ENCODE data around the gene RASA4B. TPM values are rescaled to one million over a fixed set of nuclear protein-coding genes. Genes with fewer than 3 reads are reported as not detected.
"Not testable (repeated sequence)": the region's sequence is repeated elsewhere in the genome, so short reads cannot be mapped to it uniquely, and the experiment has no call there.

The RASA4B gene
- polyA plus RNA-seq, 6 donors from 2014 or later = 4.1 to 11.7 (median 5.6) TPM

DNA sequence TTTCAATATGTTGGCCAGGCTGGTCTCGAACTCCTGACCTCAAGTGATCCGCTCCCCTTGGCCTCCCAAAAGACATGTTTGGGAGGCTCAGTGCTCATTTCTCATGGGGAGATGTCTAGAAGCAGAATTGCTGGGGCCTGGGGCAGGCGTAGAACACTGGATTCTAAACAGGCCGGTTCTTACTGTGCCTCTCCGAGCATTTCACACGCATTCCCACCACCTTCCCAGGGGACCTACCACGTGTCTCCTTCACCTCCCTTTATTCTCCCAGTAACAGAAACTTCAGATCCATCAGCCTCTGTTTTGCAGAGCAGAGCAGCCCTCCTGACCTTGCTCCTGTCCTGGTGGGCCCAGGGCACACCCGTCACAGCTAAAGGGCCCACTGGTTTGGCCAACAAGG is 9.6 kb upstream of the RASA4B start:
- H3K27me3 Mint-ChIP-seq; H3K4me1 Mint-ChIP-seq; H3K36me3 Mint-ChIP-seq; H3K9me3 Mint-ChIP-seq; H3K4me3 Mint-ChIP-seq; H3K27ac Mint-ChIP-seq; DNase-seq; ATAC-seq (ENCODE audit: low read depth in 2 of 2): not testable (repeated sequence)

DNA sequence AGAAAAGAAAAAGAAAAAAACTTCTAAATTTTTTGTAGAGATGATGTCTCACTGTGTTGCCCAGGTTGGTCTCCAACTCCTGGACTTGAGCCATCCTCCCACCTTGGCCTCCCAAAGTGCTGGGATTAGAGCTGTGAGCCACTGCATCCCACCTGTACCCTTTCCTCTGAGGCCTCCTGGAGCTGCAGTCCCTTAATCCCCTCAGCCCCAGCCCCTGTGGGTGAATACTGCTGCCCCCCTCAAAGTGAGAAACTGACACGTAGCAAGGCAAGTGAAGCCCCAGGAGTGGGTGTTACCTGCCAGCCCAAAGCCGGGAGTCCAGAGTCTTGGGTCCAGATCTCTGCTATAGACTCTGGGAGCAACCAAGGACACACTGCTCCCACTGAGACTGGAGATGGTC is 7.2 kb upstream of the RASA4B start:
- not testable (repeated sequence) for H3K4me3 Mint-ChIP-seq; H3K9me3 Mint-ChIP-seq; H3K27me3 Mint-ChIP-seq; H3K36me3 Mint-ChIP-seq; ATAC-seq (ENCODE audit: low read depth in 2 of 2); DNase-seq; H3K4me1 Mint-ChIP-seq; H3K27ac Mint-ChIP-seq

- not testable (repeated sequence) for H3K4me3 Mint-ChIP-seq; DNase-seq; H3K27ac Mint-ChIP-seq; ATAC-seq (ENCODE audit: low read depth in 2 of 2); H3K9me3 Mint-ChIP-seq; H3K4me1 Mint-ChIP-seq; H3K36me3 Mint-ChIP-seq; H3K27me3 Mint-ChIP-seq
These were observed 3.2 kb upstream of the RASA4B start for GRCh38 chr7:102520797-102521196.

- H3K27me3 Mint-ChIP-seq, H3K4me1 Mint-ChIP-seq, H3K27ac Mint-ChIP-seq, H3K4me3 Mint-ChIP-seq, H3K36me3 Mint-ChIP-seq, DNase-seq, H3K9me3 Mint-ChIP-seq: not testable (repeated sequence)
- peak; percentile 26 to 29 for ATAC-seq (ENCODE audit: low read depth in 2 of 2)
These were observed 626 bp downstream of the RASA4B start for GRCh38 chr7:102516951-102517350.

DNA sequence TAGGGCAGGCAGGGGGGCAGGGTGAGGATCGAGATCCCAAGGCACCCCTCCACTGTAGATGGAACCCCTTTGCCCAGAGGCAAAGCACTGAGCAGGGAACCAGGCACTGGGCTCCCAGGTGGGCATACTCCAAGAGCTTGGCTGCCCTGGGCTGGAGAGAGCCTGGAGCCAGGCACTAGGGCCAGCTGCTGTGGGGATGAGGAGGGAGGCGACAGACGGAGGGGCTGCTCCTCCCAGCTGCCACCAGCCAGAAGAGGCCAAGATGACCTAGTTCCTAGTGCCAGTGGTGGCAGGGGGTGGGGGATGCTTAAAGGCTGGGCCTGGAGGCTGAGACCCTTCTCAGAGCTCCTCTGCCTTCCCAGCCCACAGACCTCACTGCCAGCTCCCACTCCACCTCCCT is 1.7 kb downstream of the RASA4B start:
- not testable (repeated sequence) for H3K27ac Mint-ChIP-seq; ATAC-seq (ENCODE audit: low read depth in 2 of 2); H3K4me3 Mint-ChIP-seq; DNase-seq; H3K27me3 Mint-ChIP-seq; H3K36me3 Mint-ChIP-seq; H3K4me1 Mint-ChIP-seq; H3K9me3 Mint-ChIP-seq

- H3K36me3 Mint-ChIP-seq, H3K4me1 Mint-ChIP-seq: not testable (repeated sequence)
These were observed 2.5 kb downstream of the RASA4B start for GRCh38 chr7:102514881-102515721.

DNA sequence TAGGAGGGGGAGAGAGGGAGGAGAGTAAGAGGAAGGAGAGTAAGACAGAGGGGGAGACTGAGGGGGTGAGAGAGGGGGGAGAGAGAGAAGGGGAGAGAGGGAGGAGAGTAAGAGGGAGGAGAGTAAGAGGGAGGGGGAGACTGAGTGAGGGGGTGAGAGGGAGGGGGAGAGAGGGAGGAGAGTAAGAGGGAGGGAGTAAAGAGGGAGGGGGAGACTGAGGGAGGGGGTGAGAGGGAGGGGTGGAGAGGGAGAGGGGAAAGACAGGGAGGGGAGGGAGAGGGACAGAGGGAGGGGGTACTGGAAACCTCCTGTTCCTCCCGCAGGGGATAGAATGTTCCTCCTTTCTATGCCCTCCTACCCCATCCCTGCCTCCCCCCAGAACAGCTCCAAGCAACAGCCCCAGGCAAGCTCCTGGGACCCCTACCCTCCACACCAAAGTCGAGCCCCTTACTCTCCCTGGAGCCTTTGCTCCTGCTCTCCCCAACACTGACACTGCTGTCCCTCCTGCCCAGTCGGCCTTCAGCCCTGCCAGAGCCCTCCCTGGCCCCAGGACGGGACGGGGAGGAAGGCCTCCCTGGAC is 4.8 kb downstream of the RASA4B start:
- not testable (repeated sequence) for H3K36me3 Mint-ChIP-seq

More at GRCh38 chr7:102514881-102515721, 2.5 kb downstream of the RASA4B start:
- not testable (repeated sequence) for H3K9me3 Mint-ChIP-seq, H3K27me3 Mint-ChIP-seq, H3K27ac Mint-ChIP-seq, H3K4me3 Mint-ChIP-seq, DNase-seq
- peak; percentile 4 to 5 for ATAC-seq (ENCODE audit: low read depth in 2 of 2)

GRCh38 chr7:102511860-102512522 is 5.6 kb downstream of the RASA4B start:
- not testable (repeated sequence) for DNase-seq, H3K4me1 Mint-ChIP-seq, H3K9me3 Mint-ChIP-seq, H3K36me3 Mint-ChIP-seq, H3K27me3 Mint-ChIP-seq, H3K27ac Mint-ChIP-seq
- peak overlapping the region in 3 of 8 donors; percentile 46 to 80 (median 55) for H3K4me3 Mint-ChIP-seq
- peak; percentile 60 to 66 for ATAC-seq (ENCODE audit: low read depth in 2 of 2)

More for the DNA sequence above, 4.8 kb downstream of the RASA4B start:
- not testable (repeated sequence) for DNase-seq; ATAC-seq (ENCODE audit: low read depth in 2 of 2); H3K27ac Mint-ChIP-seq; H3K27me3 Mint-ChIP-seq; H3K9me3 Mint-ChIP-seq; H3K4me1 Mint-ChIP-seq
- peak overlapping the region in 6 of 8 donors; percentile 48 to 80 (median 58) for H3K4me3 Mint-ChIP-seq

- not testable (repeated sequence) for H3K36me3 Mint-ChIP-seq; H3K9me3 Mint-ChIP-seq; DNase-seq; H3K4me3 Mint-ChIP-seq; H3K27me3 Mint-ChIP-seq; ATAC-seq (ENCODE audit: low read depth in 2 of 2); H3K27ac Mint-ChIP-seq; H3K4me1 Mint-ChIP-seq
These were observed 7.0 kb downstream of the RASA4B start for GRCh38 chr7:102510575-102510974.

DNA sequence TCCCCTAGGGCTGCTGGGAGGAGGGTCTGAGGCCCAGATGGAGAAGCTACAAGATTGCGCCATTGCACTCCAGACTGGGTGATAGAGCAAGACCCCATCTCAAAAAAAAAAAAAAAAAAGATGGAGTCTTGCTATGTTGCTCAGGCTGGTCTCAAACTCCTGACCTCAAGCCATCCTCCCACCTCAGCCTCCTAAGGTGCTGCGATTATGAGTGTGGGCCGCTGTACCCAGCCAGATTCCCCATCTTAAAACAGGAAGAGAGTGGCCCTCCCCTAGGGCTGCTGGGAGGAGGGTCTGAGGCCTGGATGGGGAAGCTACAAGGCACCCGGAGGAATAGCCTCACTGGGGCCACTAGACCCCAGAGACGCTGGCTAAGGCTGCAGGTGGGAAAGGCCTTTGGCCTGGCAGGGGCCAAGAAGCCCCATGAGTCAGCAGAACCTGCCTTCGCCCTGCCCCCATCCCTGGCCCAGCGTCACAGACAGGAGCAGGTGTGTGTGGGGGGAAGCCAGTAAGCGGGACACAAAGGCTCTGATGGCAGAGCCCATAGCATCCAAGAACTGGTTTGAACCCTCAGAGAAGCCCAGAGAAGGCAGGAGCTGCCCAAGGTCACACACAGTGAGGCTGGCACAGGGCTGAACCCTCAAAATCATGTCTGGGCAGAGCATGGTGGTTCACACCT is 10.0 kb downstream of the RASA4B start:
- not testable (repeated sequence) for H3K36me3 Mint-ChIP-seq; H3K4me3 Mint-ChIP-seq; DNase-seq; H3K27ac Mint-ChIP-seq; H3K4me1 Mint-ChIP-seq; H3K27me3 Mint-ChIP-seq; H3K9me3 Mint-ChIP-seq; ATAC-seq (ENCODE audit: low read depth in 2 of 2)

DNA sequence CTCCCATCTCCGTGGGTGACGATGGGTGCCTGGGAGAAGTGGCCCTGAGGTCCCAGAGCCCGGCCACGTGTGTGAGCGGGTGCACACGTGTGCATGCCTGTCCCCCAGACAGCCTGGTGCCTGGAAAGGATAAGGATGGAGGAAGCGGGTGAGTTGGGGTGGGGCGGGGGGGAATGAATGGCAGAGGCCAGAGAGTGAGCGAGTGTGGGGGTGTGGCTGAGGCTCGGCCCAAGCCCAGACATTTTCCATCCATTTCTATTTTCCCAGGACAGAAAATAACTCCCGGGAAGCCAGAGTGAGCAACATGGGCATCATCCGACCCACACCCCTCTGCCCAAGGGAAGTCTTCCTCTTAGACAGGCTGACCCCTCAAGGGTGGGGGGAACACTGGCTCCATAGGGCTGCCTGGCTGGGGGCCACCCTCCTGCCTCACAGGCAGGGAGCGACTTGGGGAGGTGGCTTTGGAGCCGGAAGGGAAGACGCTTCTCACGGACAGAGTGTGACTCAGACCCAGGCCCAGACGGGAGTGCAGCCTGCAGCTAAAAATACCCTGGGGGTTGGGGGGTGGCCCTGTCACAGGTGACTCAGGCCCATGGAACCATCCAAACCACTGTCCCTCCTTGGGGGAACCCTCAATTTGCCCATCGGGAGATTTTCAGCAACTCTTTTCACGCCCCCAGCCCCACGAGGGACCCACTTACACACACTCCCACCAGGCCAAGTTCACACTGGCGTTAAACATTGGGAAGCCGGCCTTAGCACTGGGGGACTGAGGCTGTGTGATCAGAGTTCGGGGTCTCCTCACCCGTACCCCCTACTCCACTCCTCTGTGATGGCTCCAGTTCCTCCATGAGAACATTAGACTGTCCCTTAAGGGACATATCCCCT is 12.0 kb downstream of the RASA4B start:
- H3K4me1 Mint-ChIP-seq; ATAC-seq (ENCODE audit: low read depth in 2 of 2); DNase-seq; H3K27ac Mint-ChIP-seq; H3K9me3 Mint-ChIP-seq; H3K36me3 Mint-ChIP-seq; H3K27me3 Mint-ChIP-seq; H3K4me3 Mint-ChIP-seq: not testable (repeated sequence)

- not testable (repeated sequence) for H3K9me3 Mint-ChIP-seq; H3K36me3 Mint-ChIP-seq; H3K27me3 Mint-ChIP-seq; ATAC-seq (ENCODE audit: low read depth in 2 of 2); H3K27ac Mint-ChIP-seq; H3K4me3 Mint-ChIP-seq; H3K4me1 Mint-ChIP-seq; DNase-seq
These were observed 14.4 kb downstream of the RASA4B start for GRCh38 chr7:102503141-102503540.

DNA sequence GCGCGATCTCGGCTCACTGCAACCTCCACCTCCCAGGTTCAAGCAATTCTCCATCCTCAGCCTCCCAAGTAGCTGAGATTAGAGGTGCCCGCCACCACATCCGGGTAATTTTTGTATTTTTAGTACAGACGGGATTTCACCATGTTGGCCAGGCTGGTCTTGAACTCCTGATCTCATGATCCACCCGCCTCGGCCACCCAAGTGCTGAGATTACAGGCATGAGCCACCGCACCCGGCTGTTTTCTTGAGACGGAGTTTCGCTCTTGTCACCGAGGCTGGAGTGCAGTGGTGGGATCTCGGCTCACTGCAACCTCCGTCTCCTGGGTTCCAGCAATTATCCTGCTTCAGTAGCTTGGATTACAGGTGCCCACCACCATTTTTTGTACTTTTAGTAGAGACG is 19.3 kb downstream of the RASA4B start:
- DNase-seq; H3K4me1 Mint-ChIP-seq; H3K27me3 Mint-ChIP-seq; H3K9me3 Mint-ChIP-seq; H3K36me3 Mint-ChIP-seq; H3K27ac Mint-ChIP-seq; H3K4me3 Mint-ChIP-seq; ATAC-seq (ENCODE audit: low read depth in 2 of 2): not testable (repeated sequence)
